Effector CD8-positive, alpha-beta T cell (primary cell): ENCODE results near the gene ANKRD26.

Experiments used
- DNase-seq: peaks from one replicate; lab custom pipeline; 2025; lab: John Stamatoyannopoulos, UW

The ANKRD26 gene

GRCh38 chr10:27020243-27020642, 80.1 kb downstream of the ANKRD26 start:
- no peak for DNase-seq

- DNase-seq, result no peak
Measured at GRCh38 chr10:27019827-27020226, 80.5 kb downstream of the ANKRD26 start.

- DNase-seq, result no peak
Measured at GRCh38 chr10:26997610-26998009, 102.7 kb downstream of the ANKRD26 start.

GRCh38 chr10:26994743-26995142, 105.6 kb downstream of the ANKRD26 start:
- no peak for DNase-seq

GRCh38 chr10:26987851-26988250, 112.4 kb downstream of the ANKRD26 start:
- DNase-seq, result no peak

- DNase-seq, result no peak
Measured at GRCh38 chr10:26983156-26983555, 117.1 kb downstream of the ANKRD26 start.

- no peak for DNase-seq
Measured at GRCh38 chr10:26982058-26982457, 118.2 kb downstream of the ANKRD26 start.

- no peak for DNase-seq
Measured at GRCh38 chr10:26981232-26981824, 119.0 kb downstream of the ANKRD26 start.

- DNase-seq, result no peak
Measured at GRCh38 chr10:26978519-26978918, 121.8 kb downstream of the ANKRD26 start.

GRCh38 chr10:26977635-26978034, 122.7 kb downstream of the ANKRD26 start:
- no peak for DNase-seq

GRCh38 chr10:26970667-26971066, 129.6 kb downstream of the ANKRD26 start:
- DNase-seq, result no peak

GRCh38 chr10:26969145-26969926, 131.0 kb downstream of the ANKRD26 start:
- no peak for DNase-seq

GRCh38 chr10:26962835-26963234, 137.5 kb downstream of the ANKRD26 start:
- DNase-seq, result no peak

- no peak for DNase-seq
Measured at GRCh38 chr10:26960308-26960707, 140.0 kb downstream of the ANKRD26 start.

- no peak for DNase-seq
Measured at GRCh38 chr10:26959841-26960240, 140.5 kb downstream of the ANKRD26 start.
